Pons (tissue), 1 donor: ENCODE data around the gene EIPR1.
A peak's percentile ranks its signal among the peaks of the same experiment; 100 is the strongest.

ENCODE experiments used
- DNase-seq: peaks from one replicate; pipeline ENCODE4 v3.0.0-alpha.2; 2016; ENCODE audit warnings: low spot score

The EIPR1 gene

GRCh38 chr2:3377612-3378432 is at the start of gene EIPR1:
EIPR1 (minus strand) TSS chr2:3377818; CDS start chr2:3377689, 129 bp downstream.
- DNase-seq = peak; percentile 98

- no peak for DNase-seq
Measured at GRCh38 chr2:3427272-3427671, 49.7 kb upstream of the EIPR1 start.

- DNase-seq = no peak
Measured at GRCh38 chr2:3426615-3427014, 49.0 kb upstream of the EIPR1 start.

DNA sequence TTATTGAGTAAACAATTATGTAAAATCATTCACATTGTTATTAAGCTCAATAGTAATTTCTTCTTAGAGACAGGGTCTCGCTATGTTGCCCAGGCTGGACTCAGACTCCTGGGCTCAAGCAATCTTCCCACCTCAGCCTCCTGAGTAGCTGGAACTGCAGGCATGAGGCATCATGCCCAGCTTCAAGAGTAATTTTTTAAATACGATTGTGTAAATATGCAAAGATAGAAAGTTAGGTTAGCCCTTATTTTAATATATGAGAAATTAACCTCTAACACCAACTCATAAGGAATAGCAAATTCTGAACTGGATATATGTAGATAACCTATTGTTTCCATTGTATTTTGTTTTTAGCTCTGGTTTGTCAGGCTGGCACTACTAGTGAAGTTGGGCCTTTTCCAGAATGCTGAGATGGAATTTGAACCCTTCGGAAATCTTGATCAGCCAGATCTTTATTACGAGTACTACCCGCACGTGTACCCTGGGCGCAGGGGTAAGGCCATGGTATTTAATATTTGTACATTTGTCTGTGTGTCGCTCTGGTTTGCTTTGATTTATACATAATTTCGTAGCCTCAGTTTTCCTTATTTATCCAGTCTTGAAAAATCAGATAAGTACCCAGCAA is 46.7 kb upstream of the EIPR1 start:
- DNase-seq = no peak

DNA sequence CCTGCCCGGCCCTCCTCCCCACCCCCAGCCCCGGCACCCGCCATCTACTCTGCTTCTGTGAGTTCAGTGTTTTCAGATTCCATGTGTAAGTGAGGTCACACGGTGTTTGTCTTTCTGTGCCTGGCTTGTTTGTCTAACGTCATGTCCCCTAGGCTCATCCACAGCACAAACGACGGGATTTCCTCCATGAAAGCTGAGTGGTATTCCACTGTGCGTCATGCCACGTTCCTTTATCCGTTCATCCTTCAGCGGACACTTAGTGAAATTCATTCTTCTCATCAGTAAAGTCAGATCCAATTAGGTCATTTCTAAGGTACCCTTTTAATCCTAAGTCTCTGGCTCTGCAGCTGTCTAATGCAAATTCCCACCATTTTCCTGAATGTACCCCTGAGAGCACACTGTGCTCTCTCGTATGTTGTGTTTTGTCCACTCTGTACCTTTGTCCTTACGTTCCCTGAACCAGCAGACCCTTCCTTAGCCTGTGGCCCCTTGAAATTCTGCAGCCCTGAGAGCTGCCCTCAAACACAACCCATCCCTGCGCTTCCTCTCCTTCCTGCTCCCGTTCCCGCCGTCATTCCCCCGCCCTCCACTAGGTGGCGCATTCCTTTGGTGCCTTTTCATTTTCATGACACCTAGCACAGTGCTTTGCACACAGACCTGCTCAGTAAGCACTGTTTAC is 46.0 kb upstream of the EIPR1 start:
- no peak for DNase-seq

GRCh38 chr2:3422161-3422779 is 44.7 kb upstream of the EIPR1 start:
- no peak for DNase-seq

DNA sequence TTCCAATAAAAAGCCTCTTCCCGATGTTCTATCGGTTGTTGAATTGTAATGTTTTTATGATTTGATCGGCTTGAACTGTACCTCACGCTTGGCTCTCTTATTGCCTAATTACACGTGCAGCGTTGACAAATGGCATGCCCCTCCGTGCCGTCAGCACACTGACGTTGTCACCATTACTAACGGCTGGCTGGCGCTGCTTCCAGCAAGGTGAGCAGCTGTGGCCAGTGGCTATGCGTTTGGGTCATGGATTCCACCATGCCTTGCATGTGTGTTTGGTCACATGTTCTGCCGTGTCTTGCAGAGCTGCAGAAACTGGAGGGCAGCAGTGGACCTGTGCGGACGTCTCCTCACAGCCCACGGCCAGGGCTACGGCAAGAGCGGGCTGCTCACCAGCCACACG is 44.0 kb upstream of the EIPR1 start:
- no peak for DNase-seq

DNA sequence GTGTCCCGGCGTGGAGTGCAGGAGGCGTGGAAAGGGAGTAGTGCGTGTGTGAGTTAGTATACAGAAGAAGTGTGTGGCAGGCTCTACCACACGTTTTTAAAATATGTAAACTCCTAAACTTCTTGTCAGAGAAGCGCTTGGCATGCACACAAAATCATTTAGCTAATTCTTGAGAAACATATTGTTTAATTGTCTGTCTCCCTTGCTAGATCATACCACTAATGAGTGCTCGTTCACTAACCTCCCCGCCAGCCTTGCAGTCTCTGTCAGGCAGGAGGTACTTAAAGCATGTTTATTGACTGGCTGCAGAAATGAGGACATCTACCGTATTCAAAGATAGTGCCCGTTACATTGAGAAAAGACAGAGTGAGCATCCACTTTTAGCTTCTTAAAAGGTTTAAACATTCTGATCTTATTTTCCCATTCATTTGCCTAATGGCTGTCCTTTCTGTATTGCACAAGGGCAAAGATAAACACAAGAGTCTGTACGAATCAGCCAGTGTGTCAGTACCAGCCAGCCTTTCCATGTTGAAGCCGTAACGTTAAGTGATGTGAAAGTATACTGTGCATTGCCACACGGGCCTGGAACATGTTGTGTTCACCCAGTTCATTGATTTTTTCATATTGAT is 43.3 kb upstream of the EIPR1 start:
- no peak for DNase-seq

DNA sequence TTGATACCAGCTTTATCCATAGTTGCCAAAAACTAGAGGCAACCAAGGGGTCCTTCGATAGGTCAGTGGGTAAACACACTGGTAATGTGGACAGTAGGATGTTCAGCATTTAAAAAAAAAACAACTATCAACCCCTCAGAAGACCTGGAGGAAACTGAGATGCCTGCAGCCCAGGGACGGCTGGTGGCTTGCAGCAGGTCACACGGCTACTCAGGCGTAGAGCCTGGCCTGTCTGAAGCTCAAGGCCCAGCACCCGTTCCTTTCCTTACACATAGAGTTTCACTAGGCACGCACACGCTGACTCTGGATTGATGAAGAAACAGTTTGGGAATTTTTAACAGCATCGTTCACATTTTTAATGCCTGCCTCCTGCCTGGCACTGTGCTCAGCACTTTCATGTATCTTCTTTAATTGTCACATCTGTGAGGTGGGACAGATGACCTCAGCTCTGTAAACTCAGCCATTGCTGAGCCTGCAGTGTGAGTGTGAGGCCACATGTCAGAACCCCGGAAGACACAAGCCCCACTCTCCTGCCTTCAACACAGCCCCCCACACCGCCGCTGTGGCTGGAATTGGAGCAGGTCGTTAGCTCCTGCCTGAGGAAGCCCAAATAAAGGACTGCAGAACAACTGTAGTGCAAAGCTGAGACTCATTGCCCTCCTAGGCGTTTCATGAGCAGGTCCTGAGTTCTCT is 42.6 kb upstream of the EIPR1 start:
- DNase-seq = no peak

GRCh38 chr2:3418766-3419404 is 41.3 kb upstream of the EIPR1 start:
- no peak for DNase-seq

- no peak for DNase-seq
Measured at GRCh38 chr2:3414133-3414860, 36.7 kb upstream of the EIPR1 start.

DNA sequence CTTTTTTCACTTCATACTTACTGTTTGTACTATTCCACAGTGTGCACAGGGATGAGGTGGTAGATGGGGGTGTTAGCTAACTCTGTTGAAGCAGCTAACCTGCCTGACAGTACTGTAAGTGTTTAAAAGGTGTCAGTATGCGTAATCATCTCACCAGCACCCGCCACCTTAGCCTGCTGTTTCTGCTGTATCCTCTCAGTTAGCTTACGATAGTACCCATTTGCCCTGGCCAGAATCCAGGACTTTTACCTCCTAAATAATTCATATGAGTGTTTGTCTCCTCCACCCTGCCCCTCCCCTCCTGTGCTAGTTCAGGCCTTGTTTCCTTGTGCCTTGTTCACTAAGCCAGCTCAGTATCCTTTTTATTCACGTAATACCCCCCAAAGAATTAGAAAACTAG is 36.1 kb upstream of the EIPR1 start:
- no peak for DNase-seq

GRCh38 chr2:3411103-3411502 is 33.5 kb upstream of the EIPR1 start:
- no peak for DNase-seq

- DNase-seq = no peak
Measured at GRCh38 chr2:3409627-3410170, 32.1 kb upstream of the EIPR1 start.

DNA sequence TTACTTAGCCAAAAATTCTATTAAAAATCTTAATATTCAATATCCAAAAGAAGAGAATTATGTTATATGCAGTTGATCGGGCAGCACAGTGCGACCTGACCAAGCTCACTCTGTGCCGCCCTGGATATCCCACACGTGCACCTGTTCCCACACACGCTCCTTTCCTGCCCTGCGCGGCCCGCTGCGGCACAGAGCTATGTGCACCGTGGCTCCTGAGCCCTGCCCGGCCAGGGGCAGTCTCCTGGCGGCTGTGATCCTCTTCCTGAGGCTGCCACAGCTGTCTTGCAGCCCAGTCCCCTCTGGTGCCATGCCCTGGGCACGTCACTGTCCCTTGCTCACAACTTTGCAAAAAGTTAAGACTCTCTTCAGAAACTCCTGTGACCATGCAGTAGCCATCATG is 31.2 kb upstream of the EIPR1 start:
- no peak for DNase-seq

GRCh38 chr2:3406501-3406900 is 28.9 kb upstream of the EIPR1 start:
- no peak for DNase-seq

GRCh38 chr2:3405876-3406275 is 28.3 kb upstream of the EIPR1 start:
- no peak for DNase-seq

DNA sequence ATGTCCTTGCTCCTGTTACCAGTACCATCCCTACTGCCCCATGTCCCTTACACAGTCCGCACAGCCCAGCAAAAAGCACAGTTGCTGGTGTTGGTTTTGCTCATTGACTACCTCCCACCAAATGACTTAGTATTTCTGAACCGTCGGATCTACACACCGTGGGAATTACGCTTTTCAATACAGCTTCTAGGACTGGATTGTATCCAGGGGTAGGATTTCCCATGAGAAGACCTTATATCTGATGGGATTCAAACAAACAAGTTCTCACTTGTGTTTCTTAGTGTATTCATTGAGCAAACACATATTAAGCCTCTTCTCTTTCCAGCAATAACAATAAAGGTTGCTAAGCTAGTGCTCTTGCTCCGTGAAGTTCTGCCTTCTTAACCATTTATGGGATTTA is 27.7 kb upstream of the EIPR1 start:
- no peak for DNase-seq

GRCh38 chr2:3404349-3404894 is 26.8 kb upstream of the EIPR1 start:
- no peak for DNase-seq
